DMS114 treated with DMSO at 0.1 percent for 48 hours (cell line): ENCODE data around the gene TP53RK.

Source experiments
- DNase-seq: peaks from one replicate; lab custom pipeline; 2025; ENCODE audit not compliant: unreplicated experiment; lab: John Stamatoyannopoulos, UW

The TP53RK gene

DNA sequence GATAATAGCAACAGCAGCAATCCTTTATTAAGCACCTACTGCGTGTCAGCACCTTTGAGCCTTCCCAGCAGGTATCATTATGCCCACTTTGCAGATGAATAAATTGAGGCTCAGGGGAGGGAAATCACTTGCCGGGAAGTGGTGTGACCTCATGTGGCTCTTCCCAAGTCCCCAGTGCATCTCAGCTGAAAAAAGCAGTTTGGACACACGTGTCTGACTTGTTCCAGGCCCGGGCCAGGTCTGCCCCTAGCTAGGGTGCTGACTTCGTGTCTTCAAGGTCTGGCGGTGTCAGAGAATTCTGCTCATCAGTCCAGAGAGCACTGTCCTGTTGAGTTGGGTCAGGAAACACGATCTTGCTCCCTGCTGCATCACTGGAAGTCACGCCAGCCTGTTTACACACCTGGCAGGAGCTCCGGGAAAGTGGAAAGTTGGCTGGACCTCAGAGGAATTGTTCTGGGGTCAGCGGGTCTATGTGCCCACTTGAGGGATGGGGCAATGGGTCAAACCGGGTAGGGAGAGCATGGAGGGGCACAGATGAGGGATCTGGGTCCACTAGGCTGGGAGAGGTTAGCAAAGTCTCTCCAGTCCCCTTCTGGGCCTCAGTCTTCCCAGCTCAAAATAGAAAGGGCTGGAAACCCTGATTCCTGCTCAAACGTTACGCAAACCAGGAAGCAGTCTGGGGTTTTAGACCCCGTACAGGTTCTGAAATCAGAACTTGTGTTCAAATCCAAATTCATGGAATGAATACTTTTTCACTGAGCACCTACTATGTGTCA is 48.5 kb downstream of the TP53RK start:
- DNase-seq: no peak

DNA sequence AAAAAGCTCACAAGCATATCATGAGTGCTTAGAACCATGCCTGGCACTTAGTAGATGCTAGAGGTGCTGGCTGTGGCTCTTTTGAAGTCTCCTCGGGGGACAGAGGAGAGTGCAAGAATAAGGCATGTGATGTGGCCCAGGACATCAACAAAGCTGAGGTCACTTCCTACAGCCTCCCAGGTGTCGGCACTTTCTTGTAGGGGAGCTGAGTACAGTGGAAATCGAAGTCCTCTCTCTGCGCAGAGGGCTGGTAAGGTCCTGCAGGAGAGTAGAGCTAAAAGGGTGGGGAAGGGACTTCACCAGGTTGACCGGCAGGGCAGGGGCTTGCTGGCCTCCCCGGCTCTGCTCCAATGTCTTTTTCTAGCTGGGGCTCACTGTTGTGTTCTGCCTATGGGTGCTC is 49.2 kb downstream of the TP53RK start:
- no peak for DNase-seq

DNA sequence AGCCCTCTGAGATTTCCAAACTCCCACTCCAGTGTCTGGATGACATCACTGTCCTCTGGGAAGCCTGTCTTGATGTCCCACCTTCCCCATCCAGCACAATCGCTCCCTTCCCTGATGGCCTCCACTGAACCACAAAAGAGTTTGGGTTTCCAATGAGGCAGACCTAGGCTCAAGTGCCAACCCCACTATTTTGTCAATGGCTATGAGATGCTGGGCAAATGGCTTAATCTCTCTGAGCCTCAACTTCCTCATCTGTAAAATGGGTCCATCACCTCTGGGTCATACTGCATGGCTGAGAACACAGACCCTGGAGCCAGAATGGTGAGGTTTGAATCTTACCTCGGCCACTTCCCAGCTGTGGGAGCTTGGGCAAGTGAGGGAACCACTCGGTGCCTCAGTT is 49.7 kb downstream of the TP53RK start:
- DNase-seq: no peak

DNA sequence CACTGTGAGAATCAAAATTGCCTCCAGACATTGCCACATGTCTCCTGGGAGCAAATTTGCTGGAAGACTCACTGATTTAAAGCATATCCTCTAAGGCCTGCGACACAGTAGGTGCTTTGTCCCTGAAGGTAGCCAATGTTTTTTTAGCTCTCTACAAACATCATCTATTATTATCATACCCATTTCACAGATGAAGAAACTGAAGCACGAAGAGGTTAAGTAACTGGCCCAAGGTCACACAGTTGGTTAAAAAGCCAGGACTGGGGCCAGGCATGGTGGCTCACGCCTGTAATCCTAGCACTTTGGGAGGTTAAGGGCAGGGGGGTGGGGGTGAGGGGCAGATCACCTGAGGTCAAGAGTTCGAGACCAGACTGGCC is 50.4 kb downstream of the TP53RK start:
- DNase-seq: no peak

DNA sequence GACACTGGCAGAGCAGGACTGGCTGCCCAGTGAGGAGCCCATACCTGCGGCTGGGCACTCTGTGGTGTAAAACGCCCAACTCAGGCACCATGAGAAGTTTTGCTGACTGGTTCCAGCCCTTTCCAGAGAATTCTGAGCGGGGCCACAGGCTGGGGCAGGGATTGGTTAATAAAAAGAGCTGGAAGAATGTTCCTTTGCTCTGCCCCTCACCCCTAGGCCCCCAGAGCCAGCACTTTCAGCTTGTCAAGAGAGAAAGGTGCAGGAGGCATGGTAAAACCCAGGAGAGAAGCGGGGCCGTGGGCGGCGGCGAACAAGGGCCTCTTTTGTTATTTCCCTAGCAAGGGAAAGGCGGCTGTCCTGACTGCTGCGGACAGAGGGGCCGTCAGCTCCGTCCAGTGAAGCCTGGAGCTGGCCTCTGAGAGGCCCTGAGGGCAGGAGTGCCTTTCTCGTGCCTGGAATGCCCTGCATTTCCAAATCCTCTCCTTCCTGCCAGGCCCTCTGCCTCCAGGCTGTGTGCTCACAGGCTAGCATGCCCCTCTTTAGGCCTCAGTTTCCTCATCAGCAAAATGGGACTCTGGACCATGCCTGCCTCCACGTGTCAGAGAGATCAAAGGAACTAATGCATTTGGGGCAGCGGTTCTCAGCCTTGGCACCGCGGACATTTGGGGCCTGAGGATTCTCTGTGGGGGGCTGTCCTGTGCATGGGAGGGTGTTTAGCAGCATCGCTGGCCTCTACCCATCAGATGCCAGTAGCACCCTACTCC is 50.9 kb downstream of the TP53RK start:
- DNase-seq: no peak

DNA sequence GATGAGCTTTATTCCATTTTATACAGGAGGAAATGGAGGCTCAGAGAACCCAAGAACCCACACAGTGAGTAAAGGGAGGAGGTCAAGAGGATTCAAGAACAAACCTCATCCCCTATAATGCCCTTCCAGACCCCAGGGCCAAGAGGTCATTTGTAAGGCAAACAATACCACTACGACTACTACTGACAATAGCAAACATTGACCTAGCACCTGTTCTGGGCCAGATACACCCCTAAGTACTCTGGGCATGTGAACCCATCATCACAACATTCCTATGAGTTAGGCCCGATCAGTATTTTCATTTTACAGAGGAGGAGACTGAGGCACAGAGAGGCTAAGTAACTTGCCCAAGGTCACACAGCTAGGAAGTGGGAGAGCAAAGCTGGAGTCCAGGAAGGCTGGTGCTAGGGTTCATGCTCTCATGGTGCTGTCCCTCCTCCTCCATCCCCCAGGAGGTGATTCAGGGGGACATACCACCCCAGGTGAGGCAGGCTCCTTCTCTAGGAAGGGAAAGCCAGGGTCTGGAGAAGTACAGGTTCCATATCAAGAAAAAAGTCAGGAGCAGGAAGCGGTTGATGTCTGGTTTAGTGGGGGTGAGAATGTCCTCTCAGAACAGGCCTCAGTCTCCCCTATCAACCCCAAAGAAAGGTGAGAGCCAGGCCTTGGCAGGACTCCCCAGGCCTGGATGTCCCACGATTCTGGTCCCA is 51.7 kb downstream of the TP53RK start:
- DNase-seq: no peak

DNA sequence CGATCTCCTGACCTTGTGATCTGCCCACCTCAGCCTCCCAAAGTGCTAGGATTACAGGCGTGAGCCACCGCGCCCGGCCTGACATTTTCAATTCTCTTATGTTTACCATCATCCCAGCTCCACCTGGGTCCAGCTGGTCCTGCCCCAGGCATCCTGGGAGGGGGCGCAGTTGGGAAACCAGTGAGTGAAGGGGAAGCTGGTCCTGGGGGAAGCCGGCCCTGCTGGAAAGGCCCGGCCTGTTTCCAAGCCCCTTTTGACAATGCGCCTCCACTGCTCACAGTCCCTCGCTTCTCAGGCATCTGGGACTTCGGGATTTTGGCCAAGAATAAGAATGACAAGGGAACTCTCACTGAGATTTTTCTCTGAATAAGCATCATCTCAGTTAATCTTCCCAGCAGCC is 52.2 kb downstream of the TP53RK start:
- no peak for DNase-seq

DNA sequence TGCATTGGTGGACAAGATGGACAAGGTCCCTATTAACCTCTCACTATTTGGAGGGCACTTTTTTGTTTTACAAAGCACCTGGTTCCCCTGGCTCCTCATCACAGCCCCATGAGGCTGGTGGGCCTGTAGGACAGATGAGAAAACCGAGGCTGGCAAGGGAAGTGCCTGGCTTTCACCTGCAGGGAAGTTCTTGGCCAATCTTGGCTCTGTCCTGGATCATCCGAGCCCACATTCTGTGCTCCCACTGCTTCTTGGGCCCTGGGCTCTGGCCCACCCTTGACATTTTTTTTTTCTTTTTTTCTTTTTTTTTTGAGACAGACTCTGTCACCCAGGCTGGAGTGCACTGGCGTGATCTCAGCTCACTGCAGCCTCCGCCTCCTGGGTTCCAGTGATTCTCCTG is 52.7 kb downstream of the TP53RK start:
- no peak for DNase-seq

DNA sequence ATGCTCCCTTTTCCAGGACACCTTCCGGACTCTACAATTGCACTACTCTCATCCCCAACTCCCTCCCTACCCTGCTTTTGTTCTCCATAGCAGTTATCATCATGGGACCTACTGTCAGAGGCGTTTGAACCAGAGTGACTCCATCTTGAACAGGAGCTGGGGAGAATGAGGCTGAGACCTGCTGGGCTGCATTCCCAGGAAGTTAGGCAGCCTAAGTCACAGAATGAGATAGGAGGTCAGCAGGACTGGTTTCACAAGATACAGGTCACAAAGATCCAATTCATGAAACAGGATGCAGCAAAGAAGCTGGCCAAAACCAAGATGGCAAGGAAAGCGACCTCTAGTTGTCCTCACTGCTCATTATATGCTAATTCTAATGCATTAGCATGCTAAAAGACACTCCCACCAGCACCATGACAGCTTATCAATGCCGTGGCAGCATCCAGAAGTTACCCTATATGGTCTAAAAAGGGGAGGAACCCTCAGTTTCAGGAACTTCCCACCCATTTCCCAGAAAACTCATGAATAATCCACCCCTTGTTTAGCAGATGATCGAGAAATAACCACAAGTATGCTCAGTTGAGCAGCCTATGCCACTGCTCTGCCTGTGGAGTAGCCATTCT is 53.6 kb downstream of the TP53RK start:
- no peak for DNase-seq

DNA sequence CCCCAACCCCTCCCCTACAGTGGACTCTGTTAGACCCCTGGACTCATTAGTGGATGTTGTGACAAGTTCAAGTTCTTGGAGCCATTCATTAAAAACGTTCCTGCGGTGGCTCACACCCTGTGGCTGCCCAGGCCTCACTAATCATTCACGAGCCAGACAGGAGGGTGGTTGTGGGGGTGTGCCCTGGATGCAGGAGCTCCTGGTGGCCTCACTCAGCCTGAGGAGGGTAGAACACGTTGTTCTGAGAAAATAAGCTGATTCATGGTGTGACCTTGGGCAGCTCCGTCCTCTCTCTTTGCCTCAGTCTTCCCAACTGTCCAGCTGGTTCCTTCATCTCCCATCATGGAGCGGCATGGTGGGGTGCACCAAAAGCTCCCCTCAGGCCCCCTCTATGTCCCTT is 54.7 kb downstream of the TP53RK start:
- DNase-seq: no peak
